ENCODE results near the gene LEMD2.

The LEMD2 gene

GRCh38 chr6:33731035-33731434 is 57.9 kb downstream of the LEMD2 start:
- TF ChIP-seq CTCF (IDR thresholded peaks at IDR 0.05; ENCODE audit: low read depth, low read length, missing control alignments), result no peak
- DNase-seq (ENCODE audit: low read depth), result no peak
- in situ Hi-C loops (cut with HindIII; ENCODE audit: low sequenced_read_pairs), result no loop called here
- no peak overlapping the region for H3K4me3 ChIP-seq (ENCODE audit: low read depth, low read length)

GRCh38 chr6:33730611-33731010 is 58.3 kb downstream of the LEMD2 start:
- in situ Hi-C loops (cut with HindIII; ENCODE audit: low sequenced_read_pairs), result no loop called here
- TF ChIP-seq CTCF (IDR thresholded peaks at IDR 0.05; ENCODE audit: low read depth, low read length, missing control alignments), result no peak
- no peak for DNase-seq (ENCODE audit: low read depth)
- no peak overlapping the region for H3K4me3 ChIP-seq (ENCODE audit: low read depth, low read length)

- in situ Hi-C loops (cut with HindIII; ENCODE audit: low sequenced_read_pairs), result no loop called here
- no peak for TF ChIP-seq CTCF (IDR thresholded peaks at IDR 0.05; ENCODE audit: low read depth, low read length, missing control alignments)
- no peak overlapping the region for H3K4me3 ChIP-seq (ENCODE audit: low read depth, low read length)
- no peak for DNase-seq (ENCODE audit: low read depth)
Observed at GRCh38 chr6:33729059-33729458, 59.9 kb downstream of the LEMD2 start.

GRCh38 chr6:33728438-33728837 is 60.5 kb downstream of the LEMD2 start:
- no peak for DNase-seq (ENCODE audit: low read depth)
- in situ Hi-C loops (cut with HindIII; ENCODE audit: low sequenced_read_pairs), result no loop called here
- H3K4me3 ChIP-seq (ENCODE audit: low read depth, low read length), result no peak overlapping the region
- no peak for TF ChIP-seq CTCF (IDR thresholded peaks at IDR 0.05; ENCODE audit: low read depth, low read length, missing control alignments)

- no peak for DNase-seq (ENCODE audit: low read depth)
- no peak for TF ChIP-seq CTCF (IDR thresholded peaks at IDR 0.05; ENCODE audit: low read depth, low read length, missing control alignments)
- in situ Hi-C loops (cut with HindIII; ENCODE audit: low sequenced_read_pairs), result no loop called here
- no peak overlapping the region for H3K4me3 ChIP-seq (ENCODE audit: low read depth, low read length)
Observed at GRCh38 chr6:33727932-33728331, 61.0 kb downstream of the LEMD2 start.

GRCh38 chr6:33727126-33727525 is 61.8 kb downstream of the LEMD2 start:
- in situ Hi-C loops (cut with HindIII; ENCODE audit: low sequenced_read_pairs), result no loop called here
- no peak for TF ChIP-seq CTCF (IDR thresholded peaks at IDR 0.05; ENCODE audit: low read depth, low read length, missing control alignments)
- DNase-seq (ENCODE audit: low read depth), result no peak
- no peak overlapping the region for H3K4me3 ChIP-seq (ENCODE audit: low read depth, low read length)

- DNase-seq (ENCODE audit: low read depth), result no peak
- in situ Hi-C loops (cut with HindIII; ENCODE audit: low sequenced_read_pairs), result no loop called here
- TF ChIP-seq CTCF (IDR thresholded peaks at IDR 0.05; ENCODE audit: low read depth, low read length, missing control alignments), result no peak
- no peak overlapping the region for H3K4me3 ChIP-seq (ENCODE audit: low read depth, low read length)
Observed at GRCh38 chr6:33726696-33727095, 62.2 kb downstream of the LEMD2 start.
